GM23338 (cell line): ENCODE results near the gene KLHL25.

ENCODE experiments used
- CREB1 ChIP-seq: fragments of 250-450 bp; sonication (Bioruptor Pico); IDR thresholded peaks from 2 replicates; pipeline ENCODE4 v1.5.0; 2020; ENCODE audit warnings: low read depth, mild to moderate bottlenecking, moderate library complexity
- CTCF ChIP-seq, 2 experiments: fragments of 200-600 bp in 1 of 2; sonication (generic) in 1 of 2; conservative IDR thresholded peaks; 2 replicates each; pipeline versions ENCODE4 v1.5.1 to v1.6.1; 2016 to 2017; ENCODE audit warnings: antibody characterized with exemption in 2 of 2, low read depth in 2 of 2, mild to moderate bottlenecking in 2 of 2, moderate library complexity in 1 of 2
- ETS1 ChIP-seq: IDR thresholded peaks from 2 replicates; pipeline ENCODE4 v1.6.1; 2016; ENCODE audit warnings: antibody characterized with exemption
- EZH2 ChIP-seq: fragments of 200-600 bp; sonication (generic); IDR thresholded peaks from one replicate; pipeline ENCODE4 v1.8.0; 2017; ENCODE audit warnings: antibody characterized with exemption, mild to moderate bottlenecking, low read depth; ENCODE audit not compliant: unreplicated experiment
- EZH2phosphoT487 ChIP-seq: fragments of 200-600 bp; sonication (generic); IDR thresholded peaks from one replicate; pipeline ENCODE4 v1.8.1; 2018; ENCODE audit warnings: antibody characterized with exemption; ENCODE audit not compliant: unreplicated experiment
- JUNB ChIP-seq: IDR thresholded peaks from one replicate; pipeline ENCODE4 v1.6.1; 2016; ENCODE audit warnings: antibody characterized with exemption; ENCODE audit not compliant: unreplicated experiment
- NANOG ChIP-seq: IDR thresholded peaks from 2 replicates; pipeline ENCODE4 v1.6.1; 2016; ENCODE audit warnings: antibody characterized with exemption, borderline replicate concordance
- POLR2AphosphoS5 ChIP-seq: IDR thresholded peaks from 2 replicates; pipeline ENCODE4 v1.6.1; 2016; ENCODE audit warnings: antibody characterized with exemption, low read depth
- REST ChIP-seq: IDR thresholded peaks from one replicate; pipeline ENCODE4 v1.6.1; 2018; ENCODE audit warnings: antibody characterized with exemption; ENCODE audit not compliant: unreplicated experiment
- STAT1 ChIP-seq: IDR thresholded peaks from one replicate; pipeline ENCODE4 v1.6.1; 2016; ENCODE audit warnings: antibody characterized with exemption; ENCODE audit not compliant: unreplicated experiment
- ZNF114 ChIP-seq: fragments of 250-450 bp; sonication (Bioruptor Pico); IDR thresholded peaks from 2 replicates; pipeline ENCODE4 v1.5.0; 2020; ENCODE audit warnings: mild to moderate bottlenecking, moderate library complexity
- ZNF331 ChIP-seq: fragments of 250-450 bp; sonication (Bioruptor Pico); IDR thresholded peaks from 2 replicates; pipeline ENCODE4 v1.5.0; 2020; ENCODE audit warnings: low read depth, mild to moderate bottlenecking, moderate library complexity
- ZNF462 ChIP-seq: fragments of 250-450 bp; sonication (Bioruptor Pico); IDR thresholded peaks from 2 replicates; pipeline ENCODE4 v1.5.0; 2020; ENCODE audit warnings: mild to moderate bottlenecking, moderate library complexity

DNA sequence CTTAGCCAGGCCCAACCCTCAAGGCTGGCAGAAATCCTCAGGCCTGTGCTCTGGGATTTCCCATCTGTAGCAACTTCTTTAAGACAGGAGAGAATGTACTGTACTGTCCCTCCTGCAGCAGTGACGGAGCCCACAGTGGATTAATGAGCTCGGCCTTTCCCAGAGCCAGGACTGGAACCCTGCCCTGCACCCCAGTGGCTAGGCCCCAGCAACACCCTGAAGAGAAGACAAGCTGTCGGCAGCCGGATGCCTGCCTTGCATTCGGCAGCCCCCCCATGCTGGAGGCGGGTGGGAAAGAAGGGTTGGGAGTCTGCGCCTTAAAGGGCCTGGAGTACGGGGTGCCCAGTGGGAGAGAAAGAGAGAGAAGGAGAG, 32.0 kb downstream of the KLHL25 start:
- TF ChIP-seq POLR2AphosphoS5: no peak
- TF ChIP-seq CTCF (conservative IDR thresholded peaks at IDR 0.05; ENCODE audit: low read depth in 2 of 2): no peak
- TF ChIP-seq ZNF114: no peak
- no peak for TF ChIP-seq EZH2
- no peak for TF ChIP-seq EZH2phosphoT487
- TF ChIP-seq REST: no peak
- TF ChIP-seq ZNF331 (CRISPR knock-in tag): no peak
- no peak for TF ChIP-seq CREB1
- no peak for TF ChIP-seq ETS1
- no peak for TF ChIP-seq JUNB
- no peak for TF ChIP-seq STAT1
- no peak for TF ChIP-seq NANOG
- TF ChIP-seq ZNF462 (CRISPR knock-in tag): no peak
